Thoracic aorta (tissue), 2 donors: Measurements from ENCODE around the gene ARFRP1. TPM values are rescaled to one million over a fixed set of nuclear protein-coding genes. Genes with fewer than 3 reads are reported as not detected.
A peak's percentile ranks its signal among the peaks of the same experiment; 100 is the strongest.

Experiments
- ATAC-seq: fragments of 150-250 bp; one replicate; pipeline ENCODE4 v1.8.0; 2017; ENCODE audit warnings: low read depth; ENCODE audit not compliant: insufficient number of reproducible peaks, low FRiP score
- DNase-seq: peaks from one replicate; pipeline ENCODE4 v3.0.0-alpha.2; 2020; ENCODE audit warnings: low spot score
- H3K27ac ChIP-seq, 2 donors: fragments of 200-600 bp; sonication (generic); 1 replicate in 1 of 2; 2 replicates in 1 of 2; pipeline ENCODE4 v1.5.1; 2016; ENCODE audit warnings: mild to moderate bottlenecking in 2 of 2, moderate library complexity in 2 of 2
- H3K27me3 ChIP-seq: fragments of 200-600 bp; sonication (generic); replicated peaks from 2 replicates; pipeline ENCODE4 v1.6.0; 2016; ENCODE audit warnings: mild to moderate bottlenecking; ENCODE audit not compliant: insufficient read depth
- H3K36me3 ChIP-seq: fragments of 200-600 bp; sonication (generic); one replicate; pipeline ENCODE4 v1.5.1; 2016
- H3K4me1 ChIP-seq, 2 donors: fragments of 200-600 bp; sonication (generic); 1 replicate in 1 of 2; 2 replicates in 1 of 2; pipeline versions ENCODE4 v1.5.1 to v1.6.0; 2016; ENCODE audit warnings: low read depth in 2 of 2, mild to moderate bottlenecking in 1 of 2; ENCODE audit not compliant: control insufficient read depth in 1 of 2
- H3K4me3 ChIP-seq: fragments of 200-600 bp; sonication (generic); 2 replicates; pipeline ENCODE4 v1.5.1; 2016; ENCODE audit warnings: mild to moderate bottlenecking
- H3K9me3 ChIP-seq: fragments of 200-600 bp; sonication (generic); 2 replicates; pipeline ENCODE4 v1.5.1; 2016
- CTCF ChIP-seq: fragments of 200-600 bp; sonication (generic); IDR thresholded peaks from one replicate; pipeline ENCODE4 v1.5.1; 2019; ENCODE audit warnings: antibody characterized with exemption
- total RNA-seq, 2 donors: library from RNA; depleted of rRNA; stranded (reverse); fragments of >200 nt; gene quantifications; one replicate each; pipeline versions ENCODE4 v1.1.0 to v1.2.3, GENCODE V29; 2016

ARFRP1 gene
- 10 to 100 TPM; 56.4 to 57.8 TPM for total RNA-seq

DNA sequence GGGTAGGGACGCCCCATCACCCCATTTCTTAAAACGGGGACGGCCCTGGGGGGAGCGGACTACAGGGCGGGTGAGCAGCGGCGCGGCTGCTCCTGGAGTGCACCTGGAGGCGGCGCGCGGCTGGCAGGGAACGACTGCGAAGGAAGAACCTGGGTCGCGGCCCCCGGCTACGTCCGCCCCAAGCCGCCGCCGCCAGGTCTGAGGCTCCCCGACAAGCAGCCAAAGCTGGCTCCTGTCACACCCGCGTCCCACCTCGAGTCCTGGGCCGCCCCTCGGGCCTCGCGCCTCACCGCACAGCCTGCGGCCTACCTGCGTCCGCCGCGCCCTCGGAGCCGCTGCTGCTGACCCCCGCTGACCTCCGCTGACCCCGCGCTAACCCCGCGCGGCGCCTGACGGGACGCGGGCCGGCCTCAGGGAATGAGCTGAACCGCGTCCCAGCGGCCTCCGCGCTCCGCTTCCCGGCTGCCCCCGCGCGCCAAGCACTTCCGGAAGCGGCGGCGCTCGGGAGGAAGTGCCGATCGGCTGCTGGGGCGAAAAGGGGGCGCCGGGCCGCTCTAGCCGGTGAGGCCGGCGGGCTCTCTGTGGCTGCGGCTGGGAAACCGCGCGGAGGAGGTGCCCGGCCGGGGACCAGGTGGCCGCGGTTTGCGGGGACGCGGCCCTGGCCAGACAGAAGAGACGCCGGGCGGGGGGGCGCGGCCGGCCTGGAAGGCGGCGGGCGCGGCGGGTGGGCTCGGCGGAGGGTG is at the start of gene ARFRP1, which contains the start of gene ZGPAT:
Gene ARFRP1 (minus strand): TSS at position 419 of the 743 bp plus-strand sequence. CDS start 885 bp downstream, outside the sequence.
Gene ZGPAT (plus strand): TSS at position 482 of the 743 bp plus-strand sequence. CDS start 542 bp downstream, outside the sequence.
- DNase-seq (no peak), ATAC-seq (peak; percentile 71)
- peak within 1 kb of the TSS; percentile 72 to 73 for H3K27ac ChIP-seq

GRCh38 chr20:63756648-63756991 is 48.8 kb upstream of the ARFRP1 start:
- Histone ChIP-seq H3K4me1 (no peaks in the 10 kb centered on the region), H3K4me3 (no peak overlapping the region), H3K27me3 (no peaks in the 10 kb centered on the region), H3K9me3 (no peaks in the 10 kb centered on the region), H3K36me3 (no peaks in the 10 kb centered on the region), H3K27ac (no peak overlapping the region)
- ATAC-seq (no peak), DNase-seq (no peak)
- no peak for TF ChIP-seq CTCF

More for the DNA sequence above, at the start of gene ARFRP1, which contains the start of gene ZGPAT:
- H3K36me3 ChIP-seq: peaks cover 34% of the 10 kb centered on the region
- no peak for TF ChIP-seq CTCF
- H3K27me3 ChIP-seq: no peaks in the 10 kb centered on the region
- no peaks in the 10 kb centered on the region for H3K9me3 ChIP-seq
- peak within 1 kb of the TSS; percentile 94 for H3K4me3 ChIP-seq
- peaks cover 22 to 27% of the 10 kb centered on the region in 2 donors for H3K4me1 ChIP-seq

DNA sequence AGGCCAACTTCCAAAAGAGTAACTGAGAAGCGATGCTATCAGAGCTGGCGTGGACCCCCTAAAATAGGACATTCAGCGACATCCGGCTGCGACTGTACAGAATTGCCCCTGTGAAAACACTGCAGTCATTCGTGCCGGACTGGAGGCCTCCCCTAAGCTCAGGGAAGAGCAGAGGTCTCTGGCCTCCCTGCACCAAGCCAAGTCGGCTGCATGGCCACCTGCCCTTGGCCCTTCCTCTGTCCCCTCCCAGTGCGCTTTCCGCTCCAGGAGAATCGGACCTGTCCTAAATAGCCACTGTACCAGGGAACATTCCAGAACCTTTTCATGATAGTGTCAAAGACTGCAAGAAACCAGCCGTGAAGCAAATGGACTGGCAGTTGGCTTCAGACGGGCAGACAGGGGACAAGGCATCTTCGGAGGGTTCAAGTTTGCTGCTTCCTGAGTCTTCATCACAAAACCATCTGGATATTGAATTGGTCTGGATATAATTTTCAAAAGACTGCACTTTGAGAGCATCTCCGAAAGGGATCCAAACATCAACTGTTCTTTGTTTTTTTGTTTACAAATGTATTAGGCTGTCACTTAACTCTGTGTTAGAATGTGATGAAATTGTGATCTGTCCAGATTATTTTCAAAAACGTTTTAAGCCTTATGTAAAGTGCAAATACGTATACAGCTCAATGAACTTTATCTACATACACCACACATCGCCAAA is 48.3 kb upstream of the ARFRP1 start:
- DNase-seq (no peak), ATAC-seq (no peak)
- TF ChIP-seq CTCF: no peak
- Histone ChIP-seq H3K4me1 (no peaks in the 10 kb centered on the region), H3K27me3 (no peaks in the 10 kb centered on the region), H3K4me3 (no peak overlapping the region), H3K36me3 (no peaks in the 10 kb centered on the region), H3K9me3 (no peaks in the 10 kb centered on the region), H3K27ac (no peak overlapping the region)

GRCh38 chr20:63754008-63754407 is 46.2 kb upstream of the ARFRP1 start:
- Histone ChIP-seq H3K9me3 (no peaks in the 10 kb centered on the region), H3K36me3 (no peaks in the 10 kb centered on the region), H3K27ac (no peak overlapping the region), H3K4me3 (no peak overlapping the region), H3K27me3 (no peaks in the 10 kb centered on the region), H3K4me1 (no peaks in the 10 kb centered on the region)
- DNase-seq (no peak), ATAC-seq (no peak)
- TF ChIP-seq CTCF: no peak

- no peak for TF ChIP-seq CTCF
- ATAC-seq (no peak), DNase-seq (no peak)
- no peaks in the 10 kb centered on the region for H3K9me3 ChIP-seq
- H3K4me1 ChIP-seq: no peaks in the 10 kb centered on the region
- no peaks in the 10 kb centered on the region for H3K27me3 ChIP-seq
- H3K4me3 ChIP-seq: no peak overlapping the region
- no peaks in the 10 kb centered on the region for H3K36me3 ChIP-seq
- H3K27ac ChIP-seq: no peak overlapping the region
Observed at GRCh38 chr20:63753381-63753780, 45.6 kb upstream of the ARFRP1 start.
